Activated CD4-positive, alpha-beta T cell treated with anti-CD3 and anti-CD28 coated beads, Interleukin-2, amount 50 U/mL, for 48 hours (primary cell): ENCODE data around the gene SGO2.
"Not testable (repeated sequence)": the region's sequence is repeated elsewhere in the genome, so short reads cannot be mapped to it uniquely, and the experiment has no call there.

Experiments
- DNase-seq, 2 experiments: peaks; one replicate each; pipeline ENCODE4 v3.0.0-alpha.2; 2020

SGO2 gene

GRCh38 chr2:200624026-200624425 lies 98.0 kb downstream of the SGO2 start:
- no peak for DNase-seq

- DNase-seq, result no peak
Observed at GRCh38 chr2:200624658-200625057, 98.7 kb downstream of the SGO2 start.

GRCh38 chr2:200625282-200625681 lies 99.3 kb downstream of the SGO2 start:
- no peak for DNase-seq

- DNase-seq, result no peak
Observed at GRCh38 chr2:200625958-200626363, 100.0 kb downstream of the SGO2 start.

GRCh38 chr2:200627110-200627770 lies 101.2 kb downstream of the SGO2 start:
- no peak for DNase-seq

GRCh38 chr2:200628461-200628860 lies 102.5 kb downstream of the SGO2 start:
- DNase-seq, result not testable (repeated sequence)

GRCh38 chr2:200631287-200631686 lies 105.3 kb downstream of the SGO2 start:
- no peak for DNase-seq
